C1 segment of cervical spinal cord (tissue), 14 donors: ENCODE data around the gene BRSK2.

Experiments used
- DNase-seq, 14 donors: peaks; one replicate each; lab custom pipeline; 2025; lab: John Stamatoyannopoulos, UW

BRSK2 gene

GRCh38 chr11:1436468-1437039 lies 46.8 kb downstream of the BRSK2 start:
- no peak for DNase-seq

DNA sequence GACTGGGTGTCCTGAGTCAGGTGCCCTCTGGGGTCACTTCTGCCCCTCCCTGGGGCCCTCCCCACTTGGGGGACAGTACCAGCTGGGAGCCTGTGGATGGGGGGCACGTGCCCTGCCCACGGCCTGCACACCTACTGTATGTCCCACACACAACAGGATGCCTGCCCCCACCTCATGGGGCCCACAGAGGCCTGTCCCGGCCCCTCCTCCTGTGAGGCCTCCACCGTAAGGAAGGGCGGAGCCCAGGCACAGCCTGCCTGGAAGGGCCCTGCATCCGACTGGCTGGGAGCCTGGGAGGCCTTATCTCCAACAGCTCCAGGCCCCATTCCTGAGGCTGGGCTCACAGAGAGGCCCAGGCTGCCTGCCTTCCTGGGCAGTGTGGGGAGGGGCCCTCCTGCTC lies 47.8 kb downstream of the BRSK2 start:
- peak in 1 of 14 donors; percentile 39 for DNase-seq

DNA sequence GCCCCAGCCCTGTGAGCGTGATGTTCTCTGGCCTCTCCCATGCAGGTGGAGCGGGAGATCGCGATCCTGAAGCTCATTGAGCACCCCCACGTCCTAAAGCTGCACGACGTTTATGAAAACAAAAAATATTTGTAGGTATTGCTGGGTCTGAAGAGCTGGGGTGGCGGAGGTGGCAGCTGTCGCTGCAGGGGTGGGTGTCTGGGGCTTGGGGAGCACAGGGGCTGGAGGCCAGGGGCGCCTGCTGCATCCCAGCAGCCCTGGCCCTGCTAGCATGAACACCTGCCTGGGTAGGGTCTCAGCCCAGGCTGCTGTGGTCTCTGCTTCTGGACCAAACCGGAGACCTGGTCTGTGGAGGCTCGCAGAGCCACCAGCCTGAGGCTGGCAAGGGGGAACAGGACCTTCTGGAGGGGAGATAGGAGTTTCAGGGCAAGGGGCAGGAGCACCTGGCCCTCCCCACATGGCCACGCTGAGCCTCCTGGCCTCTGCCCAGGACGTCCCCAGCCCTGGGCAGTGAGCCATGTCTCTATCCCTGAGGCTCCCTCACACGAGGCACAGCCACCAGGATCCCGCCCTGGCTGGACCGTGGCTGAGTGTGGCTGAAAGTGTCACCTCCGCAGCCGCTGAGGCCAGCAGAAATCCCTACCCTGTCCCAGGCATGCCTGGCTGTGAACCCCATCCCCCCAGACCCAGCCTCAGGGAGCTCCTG lies 48.7 kb downstream of the BRSK2 start:
- DNase-seq = no peak

DNA sequence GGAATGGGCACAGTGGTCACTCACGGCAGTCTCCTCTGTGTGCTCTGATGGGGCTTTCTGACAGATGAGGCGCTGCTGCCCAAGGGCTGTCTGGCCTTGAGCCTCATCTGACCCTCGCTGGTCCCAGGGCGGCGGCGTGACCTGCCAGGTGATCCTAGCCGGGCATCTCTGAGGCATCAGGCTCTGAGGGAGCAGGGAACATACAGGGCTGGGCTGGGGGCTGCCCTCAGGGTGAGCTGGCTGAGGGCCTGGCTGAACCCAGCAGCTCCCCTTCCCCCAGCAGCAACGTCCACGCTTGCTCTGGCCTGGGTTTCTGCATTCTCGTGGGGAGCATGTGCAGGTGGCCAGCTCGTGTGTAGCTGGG lies 49.2 kb downstream of the BRSK2 start:
- DNase-seq = no peak

GRCh38 chr11:1439341-1439740 lies 49.6 kb downstream of the BRSK2 start:
- DNase-seq = no peak

DNA sequence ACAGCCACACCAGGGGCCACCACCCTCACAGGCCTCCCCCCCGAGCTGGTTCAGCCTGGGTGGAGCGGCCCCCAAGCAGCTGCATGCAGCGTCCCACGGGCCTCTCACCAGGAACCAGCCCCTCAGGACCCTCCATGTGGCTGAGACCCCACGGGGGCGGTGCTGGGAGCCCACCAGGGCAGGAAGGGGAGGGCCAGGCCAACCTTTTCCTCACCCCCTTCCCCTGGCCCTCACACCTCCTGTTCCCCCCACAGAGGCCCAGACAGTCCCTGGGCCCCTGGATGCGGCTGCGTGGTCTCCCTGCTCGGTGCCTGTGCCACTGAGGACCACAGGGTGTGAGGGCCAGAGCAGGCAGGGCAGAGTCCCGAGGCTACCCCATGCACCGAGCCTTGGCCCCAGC lies 50.3 kb downstream of the BRSK2 start:
- no peak for DNase-seq

GRCh38 chr11:1440496-1440895 lies 50.8 kb downstream of the BRSK2 start:
- DNase-seq = no peak

DNA sequence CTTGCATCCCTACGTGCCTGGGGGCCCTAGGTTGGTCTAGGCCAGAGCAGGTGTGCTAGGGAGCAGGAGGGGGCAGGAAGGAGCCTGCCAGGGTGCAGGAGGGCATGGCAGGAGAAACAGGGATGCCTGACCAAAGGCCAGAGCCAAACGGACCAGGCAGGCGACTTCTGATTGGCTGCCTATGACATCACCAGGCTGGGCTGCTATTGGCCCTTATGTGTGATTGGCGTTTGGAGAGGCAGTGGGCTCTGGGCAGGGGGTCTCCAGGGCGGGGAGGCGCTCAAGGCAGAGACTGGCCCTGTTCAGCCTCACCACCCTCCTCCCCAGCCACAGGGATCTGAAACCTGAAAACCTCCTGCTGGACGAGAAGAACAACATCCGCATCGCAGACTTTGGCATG lies 52.4 kb downstream of the BRSK2 start:
- peak in 3 of 14 donors; percentile 10 to 88 (median 51) for DNase-seq

DNA sequence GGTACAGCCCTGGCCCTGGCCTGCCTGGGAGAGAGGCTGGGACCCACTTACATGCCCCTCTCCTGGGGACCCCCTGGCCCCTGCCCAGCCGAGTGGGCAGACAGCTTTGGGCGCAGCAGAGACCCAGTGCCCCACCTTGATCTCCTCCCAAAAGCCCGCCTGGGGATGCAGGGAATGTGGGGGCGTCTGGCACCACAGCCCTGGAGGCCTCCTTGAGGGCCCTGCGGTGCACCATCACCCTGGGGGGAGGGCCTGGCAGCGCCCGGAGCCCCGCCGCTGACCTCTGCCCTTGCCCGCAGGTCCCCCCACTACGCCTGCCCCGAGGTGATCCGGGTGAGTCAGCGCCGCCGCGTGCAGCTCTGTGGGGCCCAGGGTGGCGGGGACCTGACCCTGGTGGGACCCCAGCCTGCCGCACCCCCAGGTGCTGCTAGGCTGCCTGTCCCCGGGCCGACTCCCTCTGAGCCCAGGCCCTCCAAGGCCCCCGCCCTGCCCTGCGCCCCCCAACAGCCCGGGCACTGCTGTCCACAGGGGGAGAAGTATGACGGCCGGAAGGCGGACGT lies 53.2 kb downstream of the BRSK2 start:
- no peak for DNase-seq

GRCh38 chr11:1443737-1444136 lies 54.0 kb downstream of the BRSK2 start:
- no peak for DNase-seq

DNA sequence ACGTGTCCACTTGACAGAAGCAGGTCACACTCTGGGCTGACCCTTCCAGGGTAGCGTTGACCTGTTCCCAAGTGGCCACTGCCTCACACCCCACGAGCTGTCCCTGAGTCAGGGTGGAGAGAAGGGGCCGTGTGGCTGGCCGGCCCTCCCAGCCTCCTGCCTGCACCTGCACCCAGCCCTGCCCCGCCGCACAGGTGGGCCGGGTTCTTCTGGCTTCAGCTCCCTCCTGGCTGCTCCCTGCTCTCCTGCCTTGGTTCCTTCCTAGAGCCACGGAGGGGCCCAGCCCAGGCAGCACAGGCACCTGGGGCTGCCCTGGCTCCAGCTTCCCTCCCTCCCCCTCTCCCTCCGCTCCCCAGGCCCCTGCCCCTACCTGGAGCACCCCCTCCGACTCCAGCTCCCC lies 54.6 kb downstream of the BRSK2 start:
- no peak for DNase-seq

DNA sequence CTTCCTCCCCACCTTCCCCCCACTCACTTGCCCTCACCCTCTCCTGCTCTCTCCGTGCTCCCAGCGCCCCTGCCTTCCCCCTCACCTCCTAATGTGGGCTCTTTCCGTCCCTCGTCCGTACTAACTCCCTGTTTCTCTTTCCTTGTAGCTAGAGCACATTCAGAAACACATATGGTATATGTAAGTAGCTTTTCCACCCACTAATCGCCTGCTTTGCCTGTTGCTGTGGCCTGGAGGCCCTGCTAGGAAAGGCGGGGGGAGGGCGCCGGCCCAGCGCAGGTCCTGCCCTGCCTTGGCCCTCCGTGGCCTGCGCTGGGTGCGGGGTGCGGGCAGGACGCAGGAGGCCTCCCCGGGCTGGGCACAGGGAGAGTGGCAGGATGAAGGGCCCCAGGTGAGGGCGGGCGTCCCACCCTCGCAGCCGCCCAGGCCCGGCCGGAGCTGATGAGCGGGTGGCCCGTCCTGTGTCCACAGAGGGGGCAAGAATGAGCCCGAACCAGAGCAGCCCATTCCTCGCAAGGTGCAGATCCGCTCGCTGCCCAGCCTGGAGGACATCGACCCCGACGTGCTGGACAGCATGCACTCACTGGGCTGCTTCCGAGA lies 55.2 kb downstream of the BRSK2 start:
- DNase-seq = no peak

GRCh38 chr11:1445741-1446445 lies 56.2 kb downstream of the BRSK2 start:
- no peak for DNase-seq

DNA sequence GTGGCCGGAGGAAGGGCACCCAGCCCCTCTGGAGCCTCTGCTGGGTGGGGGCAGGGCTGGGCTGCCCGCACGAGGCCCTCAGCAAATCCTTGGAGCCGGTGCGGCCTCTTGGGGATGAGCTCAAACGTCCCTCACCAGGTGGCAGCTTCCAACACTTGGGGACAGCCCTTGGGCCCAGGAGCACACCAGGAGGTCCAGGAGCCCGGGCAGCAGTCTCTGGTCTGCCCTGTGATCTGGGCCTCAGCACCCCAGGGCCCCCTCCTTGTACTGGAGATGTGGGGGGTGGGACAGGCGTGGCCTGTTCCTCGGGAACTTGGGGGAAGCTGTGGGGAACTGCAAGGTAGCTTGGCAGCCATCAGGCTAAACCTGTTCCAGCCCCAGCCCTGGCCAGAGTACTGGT lies 56.9 kb downstream of the BRSK2 start:
- no peak for DNase-seq

GRCh38 chr11:1447845-1448825 lies 58.4 kb downstream of the BRSK2 start:
- DNase-seq = peak in 7 of 14 donors; percentile 12 to 54 (median 19)

- no peak for DNase-seq
These were observed 59.1 kb downstream of the BRSK2 start for GRCh38 chr11:1448882-1449281.

GRCh38 chr11:1449490-1450243 lies 59.9 kb downstream of the BRSK2 start:
- DNase-seq = no peak

- DNase-seq = no peak
These were observed 60.7 kb downstream of the BRSK2 start for GRCh38 chr11:1450344-1450875.

DNA sequence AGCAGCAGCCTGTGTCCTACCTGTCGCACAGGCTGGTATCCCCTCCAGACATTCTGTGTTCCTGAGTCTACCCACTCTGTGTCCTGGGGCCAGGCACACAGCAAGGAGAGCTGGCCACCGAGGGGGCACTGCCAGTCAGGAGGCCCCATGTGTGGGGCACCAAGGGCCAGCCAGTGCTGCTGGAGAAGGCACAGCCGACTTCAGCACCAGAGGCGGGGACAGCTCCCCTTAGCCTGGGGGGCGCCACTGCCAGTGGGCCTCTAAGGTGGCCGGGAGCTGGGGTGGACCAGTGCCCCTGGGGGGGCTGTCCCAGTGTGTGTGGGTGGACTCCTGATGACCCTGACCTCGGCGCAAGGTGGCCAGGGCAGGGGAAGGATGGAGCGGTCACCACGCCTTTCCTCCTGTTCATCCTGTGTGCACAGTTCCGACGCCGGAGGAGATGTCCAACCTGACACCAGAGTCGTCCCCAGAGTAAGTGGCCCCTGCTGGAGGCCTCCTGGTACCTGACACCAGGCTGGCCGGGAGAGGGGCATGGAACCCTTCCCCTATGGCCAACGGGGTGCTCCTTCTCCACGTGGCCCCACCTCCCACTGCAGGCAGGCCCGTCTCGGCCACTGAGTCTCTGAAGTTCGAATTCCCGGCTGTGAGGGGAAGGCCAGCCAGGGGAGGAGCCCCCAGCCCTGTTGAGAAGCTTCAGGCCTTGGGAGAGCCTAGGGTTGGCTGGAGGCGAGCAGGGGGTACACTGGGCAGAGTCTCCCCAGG lies 61.4 kb downstream of the BRSK2 start:
- DNase-seq = no peak
